Embryonic facial prominence (tissue), 1 donor: ENCODE results near the gene NINL.
"Not testable (repeated sequence)": the region's sequence is repeated elsewhere in the genome, so short reads cannot be mapped to it uniquely, and the experiment has no call there.

Experiments
- DNase-seq: peaks from one replicate; pipeline ENCODE4 v3.0.0-alpha.2; 2016; ENCODE audit errors: extremely low spot score

Gene NINL

DNA sequence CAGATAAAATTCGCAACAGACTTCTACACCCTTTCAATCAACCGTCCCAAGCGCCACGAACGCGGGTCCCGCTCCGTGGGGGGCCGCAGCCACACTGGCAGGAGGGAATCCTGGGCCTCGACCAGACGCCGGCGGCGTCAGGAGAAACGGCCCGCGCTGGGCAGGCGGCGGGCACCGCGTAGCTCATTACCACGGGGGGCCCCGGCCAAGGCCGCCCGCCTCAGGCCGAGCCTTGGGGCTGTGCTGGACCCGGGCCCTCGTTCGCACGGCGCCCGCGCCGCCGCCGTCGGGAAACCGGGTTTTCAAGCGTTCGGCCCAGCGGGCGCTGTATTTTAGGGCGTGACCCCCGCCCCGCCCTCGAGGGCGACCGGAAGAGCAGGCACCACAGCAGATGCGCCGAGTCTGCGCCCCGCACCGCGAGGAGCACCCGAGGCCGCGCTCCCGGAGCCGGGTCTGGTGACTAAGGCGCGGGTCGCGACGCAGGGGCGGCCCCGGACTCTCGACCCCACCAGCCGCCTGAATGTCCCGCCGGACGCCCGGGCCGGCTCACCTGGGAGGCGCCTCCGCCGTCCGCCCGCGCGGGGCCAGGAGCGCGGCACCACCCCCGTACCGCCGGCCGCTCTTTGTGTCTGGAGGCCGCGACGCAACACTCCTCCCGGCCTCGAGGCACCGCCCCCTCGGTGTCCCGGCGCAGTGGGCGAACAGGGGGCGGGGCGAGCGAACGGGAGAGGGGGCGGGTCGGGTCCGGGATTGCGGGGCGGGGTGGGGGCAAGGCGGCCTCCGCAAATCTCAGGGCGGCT, at the start of gene NINL:
TSS of gene NINL (minus strand) at position 627 of the 800 bp plus-strand sequence. CDS start 58,944 bp downstream, outside the sequence.
- DNase-seq, result peak; percentile 20

DNA sequence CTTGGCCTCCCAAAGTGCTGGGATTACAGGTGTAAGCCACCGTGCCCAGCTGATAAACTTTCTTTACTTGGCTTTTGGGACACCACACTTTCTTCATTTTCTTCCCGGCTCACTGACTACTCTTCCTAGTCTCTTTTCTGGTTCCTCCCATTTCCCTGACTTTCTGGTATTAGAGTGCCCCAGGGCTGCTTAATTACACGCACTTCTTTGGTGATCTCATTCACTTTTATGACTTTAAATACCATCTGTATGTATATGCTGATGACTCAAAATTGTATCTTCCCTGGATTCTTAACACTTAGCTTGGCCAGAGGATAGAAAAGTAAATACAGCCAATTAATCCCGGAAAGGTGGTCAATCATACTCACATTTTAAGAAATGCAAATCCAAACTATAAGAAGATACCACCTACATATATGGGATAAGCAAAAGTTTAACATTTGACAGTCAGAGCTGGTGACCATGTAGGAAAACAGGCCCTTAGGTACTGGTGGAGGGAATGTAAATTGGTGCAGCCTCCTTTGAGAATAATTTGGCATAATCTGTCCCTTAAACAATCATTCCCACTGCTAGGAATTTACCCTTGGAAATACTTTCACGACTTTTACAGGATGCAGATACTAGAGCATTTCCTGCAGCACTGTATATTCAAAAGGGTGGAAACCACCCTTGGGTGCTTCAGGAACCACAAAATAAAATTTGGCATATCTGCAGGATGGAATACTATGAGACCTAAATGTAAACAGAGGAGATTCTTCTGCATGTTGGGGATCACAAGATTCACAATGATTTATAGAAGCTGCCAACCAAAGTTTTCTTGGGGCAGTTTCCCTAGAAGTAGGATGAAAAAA, 47.8 kb upstream of the NINL start:
- DNase-seq, result no peak

DNA sequence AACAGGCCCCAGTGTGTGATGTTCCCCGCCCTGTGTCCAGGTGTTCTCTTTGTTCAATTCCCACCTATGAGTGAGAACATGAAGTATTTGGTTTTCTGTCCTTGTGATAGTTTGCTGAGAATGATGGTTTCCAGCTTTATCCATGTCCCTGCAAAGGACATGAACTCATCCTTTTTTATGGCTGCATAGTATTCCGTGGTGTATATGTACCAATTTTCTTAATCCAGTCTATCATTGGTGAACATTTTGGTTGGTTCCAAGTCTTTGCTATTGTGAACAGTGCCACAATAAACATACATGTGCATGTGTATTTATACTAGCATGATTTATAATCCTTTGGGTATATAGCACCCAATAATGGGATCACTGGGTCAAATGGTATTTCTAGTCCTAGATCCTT, 45.3 kb upstream of the NINL start:
- DNase-seq, result not testable (repeated sequence)

DNA sequence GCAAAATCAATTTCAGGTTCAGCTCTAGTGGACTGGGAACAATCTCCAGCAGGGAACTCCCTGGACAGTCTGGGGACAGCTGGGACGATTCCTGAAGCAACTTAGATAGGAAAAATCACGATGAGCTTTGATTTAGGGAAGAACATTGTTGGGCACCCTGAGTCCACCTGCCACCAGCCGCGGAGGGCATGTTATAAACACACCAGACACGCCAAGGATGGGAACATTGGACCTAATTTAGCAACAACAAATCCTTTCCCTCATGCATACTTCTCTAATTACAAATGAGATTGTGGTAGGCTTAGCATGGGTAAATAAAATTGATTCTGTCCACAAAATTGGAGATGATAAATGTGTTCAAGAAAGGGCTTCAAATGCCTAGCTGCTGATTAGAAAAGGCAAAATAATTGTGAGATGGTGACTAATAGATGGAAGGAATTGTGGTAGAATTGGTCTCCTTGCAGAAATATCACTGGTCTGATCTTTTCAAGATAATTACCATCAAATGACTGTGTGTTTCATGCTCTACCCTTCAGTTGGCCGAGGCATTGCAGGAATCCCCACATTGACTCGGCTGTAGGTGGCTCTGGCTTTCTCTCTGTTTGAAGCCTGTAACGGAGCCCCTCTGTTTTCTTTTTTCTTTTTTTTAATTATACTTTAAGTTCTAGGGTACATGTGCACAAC, 44.6 kb upstream of the NINL start:
- DNase-seq, result no peak

DNA sequence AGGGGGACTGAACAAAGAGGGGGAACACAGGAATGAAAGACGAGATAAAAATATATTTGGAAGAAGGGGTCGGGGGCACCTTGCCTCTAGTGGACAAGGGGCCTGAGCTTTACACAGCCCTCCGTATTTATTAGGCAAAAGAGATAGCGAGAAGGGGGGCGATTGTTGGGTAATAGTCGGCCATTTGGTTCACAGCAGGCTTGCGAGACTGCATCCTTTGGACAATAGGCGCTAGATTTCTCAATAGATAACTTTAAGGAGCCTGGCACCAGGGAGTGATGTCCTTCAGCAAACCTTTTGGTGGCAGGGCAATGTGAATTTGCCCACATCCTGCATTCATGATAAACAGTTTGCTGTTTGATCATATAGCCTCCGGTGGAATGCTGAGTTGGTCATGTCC, 41.4 kb upstream of the NINL start:
- DNase-seq, result no peak

DNA sequence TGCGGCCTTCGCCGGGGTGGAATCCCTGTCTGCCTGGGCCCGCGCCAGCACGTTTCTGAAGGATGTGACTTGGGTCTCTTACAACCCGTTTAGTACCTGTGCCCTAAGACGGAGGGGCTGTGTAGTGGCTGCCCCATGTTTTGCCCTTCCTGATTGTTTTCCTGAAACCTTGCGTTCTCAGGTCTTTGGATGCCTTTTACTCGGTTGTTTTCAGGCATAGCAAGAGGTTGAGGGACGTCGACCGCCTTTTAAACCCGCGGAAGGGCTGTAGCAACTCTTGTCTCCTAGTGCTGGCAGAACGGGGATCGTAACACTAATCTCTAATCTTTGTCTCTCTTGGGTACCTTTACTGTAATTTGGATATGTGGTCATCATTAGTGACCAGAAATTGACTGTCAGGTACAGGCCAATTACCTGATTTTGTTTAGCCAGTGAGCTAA, 39.2 kb upstream of the NINL start:
- peak; percentile 7 for DNase-seq

DNA sequence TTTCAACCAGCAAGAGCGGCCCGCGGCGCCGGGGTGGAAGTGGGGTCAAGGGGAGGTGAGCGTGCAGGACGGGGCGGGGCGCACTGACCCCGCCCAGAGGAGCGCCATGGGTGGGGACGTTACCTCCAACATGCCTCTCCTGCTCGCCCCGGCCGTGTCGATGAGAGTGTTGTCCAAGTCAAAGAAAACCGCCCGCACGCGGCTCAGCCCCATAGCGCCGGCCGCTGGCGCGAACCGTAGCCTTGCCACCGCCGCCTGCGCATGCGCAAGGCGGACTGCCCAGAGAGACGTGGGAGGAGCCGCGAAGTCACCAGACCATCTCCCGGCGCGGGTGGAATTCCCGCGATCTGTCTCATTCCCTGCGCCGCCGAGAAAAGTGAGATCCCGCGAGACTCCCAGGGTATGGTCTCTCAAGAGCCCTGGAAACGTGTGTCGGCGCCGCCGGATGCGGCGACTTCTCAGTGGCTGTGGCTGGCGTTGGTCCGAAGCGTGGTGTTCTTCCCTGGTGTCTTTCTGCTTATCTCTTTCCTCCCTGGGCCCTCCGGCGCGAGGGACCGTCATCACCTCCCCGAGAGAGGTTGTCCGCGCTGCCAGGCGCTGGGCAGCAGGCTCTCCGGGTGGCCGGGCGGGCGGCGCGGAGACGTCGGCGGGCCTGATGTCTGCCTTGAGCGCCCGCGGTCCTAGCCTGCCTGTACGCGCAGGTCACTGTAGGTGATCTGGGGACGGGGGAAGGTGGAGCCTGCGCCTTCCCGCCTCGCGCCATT, 38.6 kb upstream of the NINL start, which contains the start of gene NANP:
TSS of gene NANP (minus strand) at position 279 of the 764 bp plus-strand sequence. CDS start at position 213, 66 bp downstream.
- DNase-seq, result peak; percentile 95

DNA sequence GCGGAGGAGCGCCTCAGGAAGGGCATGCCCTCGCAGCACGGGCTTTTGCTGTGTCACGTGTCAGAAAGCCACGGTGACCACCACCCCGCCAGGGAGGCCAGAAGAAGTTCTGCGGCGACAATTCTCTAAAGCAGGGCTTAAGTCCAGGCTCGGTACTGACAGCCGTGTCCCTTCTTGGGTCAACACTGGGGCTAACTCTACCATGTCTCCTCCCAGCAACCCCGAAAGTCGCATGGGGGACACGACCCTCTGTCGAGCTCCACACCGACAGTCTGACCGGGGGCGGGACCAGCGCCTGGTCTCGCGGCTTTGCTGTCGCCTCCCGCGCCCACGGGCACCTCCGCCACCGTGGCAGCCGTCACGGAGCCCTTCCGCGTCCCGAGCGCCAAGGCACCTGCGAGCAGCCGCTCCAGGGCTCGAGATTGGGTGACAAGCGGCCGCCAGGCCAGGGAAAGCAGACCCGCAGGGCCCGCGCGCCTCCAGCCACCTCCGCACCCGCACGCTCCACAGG, 37.9 kb upstream of the NINL start:
- no peak for DNase-seq

DNA sequence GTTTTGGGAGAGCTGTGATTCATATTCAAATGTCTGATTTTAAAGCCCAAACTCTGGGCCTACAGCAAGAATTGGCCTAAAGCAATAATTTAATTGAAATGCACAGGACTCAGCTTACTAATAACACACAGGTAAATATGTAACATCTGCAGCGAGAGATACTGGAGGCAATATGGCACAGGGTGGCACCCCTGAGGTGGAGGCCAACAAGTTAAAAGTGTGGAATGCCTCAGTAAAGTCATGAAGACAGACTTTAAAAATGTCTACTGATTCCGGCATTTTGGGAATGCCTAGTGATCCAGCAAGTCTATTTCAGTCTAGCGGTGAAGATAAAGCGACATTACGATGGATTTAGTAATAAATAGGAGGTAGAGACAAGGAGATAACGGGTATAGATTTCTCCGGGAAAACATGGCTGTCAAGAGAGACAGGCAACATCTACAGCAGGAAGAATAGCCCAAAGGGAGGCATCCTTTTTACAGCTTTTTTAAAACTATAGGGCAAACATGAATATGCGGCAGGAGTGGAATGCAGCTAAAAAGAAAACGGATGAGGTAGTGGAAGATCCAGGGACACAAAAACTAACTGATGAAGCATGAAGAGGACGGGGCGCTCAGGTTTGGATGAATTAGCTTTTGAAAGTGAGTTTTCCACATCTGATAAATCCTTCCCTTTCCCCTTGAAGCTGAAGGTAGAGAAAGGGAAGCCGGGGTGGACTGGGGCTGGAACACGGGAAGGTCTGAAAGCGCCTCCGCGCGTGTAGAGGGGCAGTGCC, 37.3 kb upstream of the NINL start:
- no peak for DNase-seq

DNA sequence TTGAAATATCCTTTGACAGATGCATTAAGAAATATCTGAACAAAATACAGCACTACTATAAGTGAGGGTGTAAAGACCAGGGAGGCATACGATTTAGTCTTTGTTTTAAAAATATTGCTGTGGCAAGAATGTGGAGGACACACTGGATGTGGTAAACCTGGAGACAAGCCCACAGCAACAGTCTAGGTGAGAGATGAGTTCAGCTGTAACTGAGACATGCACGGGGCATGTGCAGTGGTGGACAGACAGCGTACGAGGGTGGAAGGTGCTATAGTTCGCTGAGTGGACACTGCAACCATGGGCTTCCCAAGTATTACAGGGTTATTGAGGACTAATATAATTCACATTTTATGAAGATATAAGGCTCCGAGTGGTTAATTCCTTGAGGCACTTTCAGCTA, 36.7 kb upstream of the NINL start:
- DNase-seq, result no peak

DNA sequence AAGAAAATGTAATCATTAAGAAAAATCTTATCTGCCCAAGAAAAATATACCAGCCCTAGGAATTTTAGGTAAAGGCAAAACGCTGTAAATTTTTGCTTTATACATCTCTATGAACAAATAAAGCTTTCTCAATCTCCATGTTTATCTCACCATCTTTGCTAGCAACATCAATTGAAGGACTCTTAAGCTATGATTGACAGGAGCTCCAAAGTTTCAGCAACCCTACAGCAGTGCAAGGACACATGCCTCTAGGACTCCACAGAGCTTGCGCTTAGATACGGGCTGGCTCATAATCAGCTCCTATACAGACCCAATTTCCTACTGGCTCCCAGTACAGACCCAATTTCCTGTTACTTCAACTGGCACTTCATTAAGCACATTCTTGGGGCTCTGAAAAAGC, 34.2 kb upstream of the NINL start:
- no peak for DNase-seq

DNA sequence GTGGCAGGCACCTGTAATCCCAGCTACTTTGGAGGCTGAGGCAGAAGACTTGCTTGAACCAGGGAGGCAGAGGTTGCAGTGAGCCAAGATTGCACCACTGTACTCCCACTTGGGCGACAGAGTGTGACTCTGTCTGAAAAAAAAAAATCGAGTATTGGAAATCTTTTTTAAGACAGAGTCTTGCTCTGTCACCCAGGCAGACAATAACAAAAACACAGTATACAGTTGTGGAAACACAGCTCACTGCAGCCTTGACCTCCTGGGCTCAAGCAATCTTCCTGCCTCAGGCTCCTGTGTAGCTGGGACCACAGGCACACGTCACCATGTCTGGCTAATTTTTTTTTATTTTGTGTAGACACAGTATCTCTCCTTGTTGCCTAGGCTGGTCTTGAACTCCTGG, 23.4 kb upstream of the NINL start:
- no peak for DNase-seq

DNA sequence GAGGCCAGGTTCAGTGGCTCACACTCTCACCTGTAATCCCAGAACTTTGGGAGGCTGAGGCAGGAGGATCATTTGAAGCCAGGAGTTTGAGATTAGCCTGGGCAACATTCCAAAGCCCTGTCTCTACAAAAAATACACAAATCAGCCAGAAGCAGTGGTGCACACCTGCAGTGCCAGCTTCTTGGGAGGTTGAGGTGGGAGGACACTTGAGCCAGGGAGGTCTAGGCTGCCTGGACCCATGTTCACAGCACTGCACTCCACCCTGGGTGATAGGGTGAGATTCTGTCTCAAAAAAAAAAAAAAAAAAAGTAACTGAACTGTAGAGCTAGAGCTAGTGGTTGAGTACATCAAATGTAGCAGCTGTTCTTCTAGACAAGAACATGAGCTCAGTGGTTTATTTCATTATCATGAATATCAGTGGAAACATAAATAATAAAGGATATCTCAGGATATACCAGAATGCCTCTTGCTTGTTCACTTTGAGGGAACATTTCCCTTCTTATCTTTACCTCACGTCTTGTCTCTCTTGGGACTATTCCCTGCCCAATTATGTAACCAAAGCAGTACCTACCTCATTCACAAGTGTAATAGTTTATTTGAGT, 20.9 kb upstream of the NINL start:
- no peak for DNase-seq

DNA sequence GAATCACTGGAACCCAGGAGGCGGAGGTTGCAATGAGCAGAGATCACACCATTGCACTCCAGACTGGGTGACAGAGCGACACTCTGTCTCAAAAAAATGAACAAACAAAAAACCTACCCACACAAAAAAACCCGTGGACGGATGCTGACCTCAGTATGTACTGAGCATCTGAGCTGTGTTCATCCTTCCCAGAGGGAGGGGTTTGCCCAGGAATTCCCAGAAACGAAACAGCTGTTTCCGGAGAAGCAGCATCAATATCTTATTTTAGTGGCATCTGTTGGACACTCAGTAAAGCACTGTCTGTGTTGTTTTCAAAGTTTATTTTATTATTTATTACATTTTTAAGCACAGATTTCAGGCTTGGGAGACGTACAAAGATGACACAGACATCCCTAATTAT, 19.8 kb upstream of the NINL start:
- DNase-seq, result no peak

DNA sequence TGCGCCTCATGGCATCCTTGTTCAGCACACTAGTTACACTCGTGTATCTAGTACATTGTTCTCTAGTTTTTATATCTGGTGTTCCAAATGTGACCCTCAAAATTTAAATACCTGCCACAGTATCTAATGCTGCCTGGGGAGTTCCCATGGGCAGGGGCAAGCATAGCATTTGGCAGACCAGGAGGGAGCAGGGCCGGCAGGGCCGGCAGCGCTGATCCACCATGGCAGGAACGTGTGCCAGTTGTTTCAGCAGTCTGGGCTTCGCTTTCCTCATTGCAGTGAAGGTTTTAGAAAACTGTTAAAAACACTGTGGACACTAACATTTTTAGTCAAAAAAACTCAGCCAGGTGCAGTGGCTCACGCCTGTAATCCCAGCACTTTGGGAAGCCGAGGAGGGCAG, 19.3 kb upstream of the NINL start:
- DNase-seq, result no peak

DNA sequence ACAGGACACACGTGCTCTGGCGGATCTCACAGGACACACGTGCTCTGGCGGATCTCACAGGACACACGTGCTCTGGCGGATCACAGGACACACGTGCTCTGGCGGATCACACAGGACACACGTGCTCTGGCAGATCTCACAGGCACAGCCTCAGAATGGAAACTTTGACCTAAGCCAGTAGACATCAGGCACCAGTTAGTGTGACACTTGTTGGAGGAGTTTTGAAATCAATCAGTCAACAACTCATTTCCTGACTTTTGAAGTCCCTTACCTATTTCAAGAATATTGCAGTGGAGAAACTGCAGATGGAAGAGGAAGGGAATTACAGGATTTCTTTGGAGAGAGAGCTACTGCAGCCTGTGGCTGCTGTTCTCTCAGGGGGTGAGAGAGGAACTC, 17.6 kb upstream of the NINL start:
- DNase-seq, result not testable (repeated sequence)

DNA sequence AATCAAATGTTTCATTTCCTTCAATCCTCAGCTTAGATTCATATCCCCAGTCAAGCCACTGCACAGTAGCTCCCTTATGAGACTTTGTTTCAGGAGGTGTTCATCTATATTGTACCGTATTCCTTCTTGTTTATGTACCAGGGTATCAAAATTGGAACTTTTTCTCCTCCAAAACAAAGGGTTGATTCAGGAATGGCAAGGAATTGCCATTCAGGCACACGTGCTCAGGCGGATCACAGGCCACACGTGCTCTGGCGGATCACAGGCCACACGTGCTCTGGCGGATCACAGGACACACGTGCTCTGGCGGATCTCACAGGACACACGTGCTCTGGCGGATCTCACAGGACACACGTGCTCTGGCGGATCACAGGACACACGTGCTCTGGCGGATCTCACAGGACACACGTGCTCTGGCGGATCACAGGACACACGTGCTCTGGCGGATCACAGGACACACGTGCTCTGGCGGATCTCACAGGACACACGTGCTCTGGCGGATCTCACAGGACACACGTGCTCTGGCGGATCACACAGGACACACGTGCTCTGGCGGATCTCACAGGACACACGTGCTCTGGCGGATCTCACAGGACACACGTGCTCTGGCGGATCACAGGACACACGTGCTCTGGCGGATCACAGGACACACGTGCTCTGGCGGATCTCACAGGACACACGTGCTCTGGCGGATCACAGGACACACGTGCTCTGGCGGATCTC, 17.0 kb upstream of the NINL start:
- not testable (repeated sequence) for DNase-seq

DNA sequence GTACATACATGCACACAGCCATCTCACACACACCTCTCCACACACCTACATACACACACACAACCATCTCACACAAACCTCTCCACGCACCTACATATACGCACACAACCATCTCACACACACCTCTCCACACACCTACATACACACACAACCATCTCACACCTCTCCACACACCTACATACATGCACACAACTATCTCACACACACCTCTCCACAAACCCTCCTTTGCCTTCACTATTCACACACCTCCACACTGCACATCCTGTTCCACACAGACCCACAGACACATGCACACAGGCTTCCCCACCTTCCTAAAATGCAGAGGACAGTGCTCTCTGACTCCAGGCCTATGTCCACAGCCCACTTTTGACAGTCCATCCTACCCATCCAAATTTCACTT, 16.3 kb upstream of the NINL start:
- no peak for DNase-seq

DNA sequence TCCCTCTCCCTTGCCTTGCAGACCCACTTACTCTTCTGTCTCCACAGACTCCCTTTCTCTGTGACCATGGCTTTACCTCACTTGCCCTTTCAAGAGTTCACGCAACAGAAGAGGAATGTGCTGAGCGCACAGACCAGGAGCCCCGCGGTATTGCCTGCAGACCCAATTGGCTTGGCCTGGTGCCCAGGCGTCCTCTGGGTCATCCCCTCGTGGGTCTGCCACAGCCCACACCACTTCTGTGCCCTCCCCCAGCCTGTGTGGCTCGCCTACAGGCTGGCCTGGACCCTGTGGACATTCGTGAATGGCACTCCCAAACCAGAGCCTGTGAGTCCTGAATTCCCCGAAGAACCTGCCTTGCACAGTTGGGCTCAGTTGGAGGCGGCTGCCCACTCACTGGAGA, 15.3 kb upstream of the NINL start:
- DNase-seq, result no peak
